Amniotic stem cell (primary cell): ENCODE results near the gene UTS2R.

Experiments
- DNase-seq: peaks from one replicate; lab custom pipeline; 2025; lab: John Stamatoyannopoulos, UW

Gene UTS2R

DNA sequence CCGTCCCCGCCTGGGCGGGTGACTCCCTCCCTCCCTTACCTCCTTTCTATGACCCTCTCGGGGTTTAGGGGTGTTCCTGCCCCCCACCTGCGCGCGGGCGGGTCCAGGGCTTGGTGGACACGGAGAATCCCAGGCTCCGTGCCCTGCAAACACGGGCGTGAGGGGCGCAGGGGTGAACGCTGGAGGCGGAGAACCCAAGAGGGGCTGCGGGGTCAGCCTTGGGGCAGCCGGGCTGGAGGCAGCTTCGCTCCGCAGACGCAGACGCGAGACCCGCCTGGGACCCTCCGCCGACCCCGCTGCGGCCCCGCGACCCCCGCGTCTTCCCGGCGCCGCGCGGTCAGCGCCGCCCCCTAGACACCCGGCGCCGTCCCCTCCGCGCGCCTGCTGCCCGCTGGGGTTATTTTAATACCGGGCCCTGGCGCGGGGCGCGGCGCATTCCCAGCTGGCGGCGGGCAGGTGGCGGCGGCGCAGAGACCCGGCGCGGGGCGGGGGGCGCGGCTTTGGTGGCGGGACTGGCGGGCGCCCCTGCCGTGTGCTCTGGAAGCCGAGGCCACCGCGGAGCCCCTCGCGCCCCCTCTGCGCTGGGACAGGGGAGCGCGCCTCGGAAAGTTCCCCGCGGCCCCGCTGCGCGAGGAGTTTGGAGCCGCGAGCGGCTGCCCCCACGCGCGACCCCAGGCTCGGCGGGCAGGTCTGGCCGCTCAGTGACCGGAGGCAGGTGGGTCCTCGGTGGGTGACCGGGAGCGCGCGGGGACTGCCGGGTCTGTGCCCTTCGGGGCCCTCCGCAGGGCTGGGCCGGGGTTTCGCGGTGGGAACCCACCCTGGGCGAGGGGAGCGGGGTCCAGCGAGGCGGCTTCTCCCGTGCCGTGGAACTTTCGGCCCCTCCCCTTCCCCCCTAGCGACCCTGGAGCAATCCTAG is at the start of gene UTS2R:
Gene UTS2R (plus strand): TSS at position 433 of the 916 bp plus-strand sequence. CDS start 2,560 bp downstream, outside the sequence.
- no peak for DNase-seq

DNA sequence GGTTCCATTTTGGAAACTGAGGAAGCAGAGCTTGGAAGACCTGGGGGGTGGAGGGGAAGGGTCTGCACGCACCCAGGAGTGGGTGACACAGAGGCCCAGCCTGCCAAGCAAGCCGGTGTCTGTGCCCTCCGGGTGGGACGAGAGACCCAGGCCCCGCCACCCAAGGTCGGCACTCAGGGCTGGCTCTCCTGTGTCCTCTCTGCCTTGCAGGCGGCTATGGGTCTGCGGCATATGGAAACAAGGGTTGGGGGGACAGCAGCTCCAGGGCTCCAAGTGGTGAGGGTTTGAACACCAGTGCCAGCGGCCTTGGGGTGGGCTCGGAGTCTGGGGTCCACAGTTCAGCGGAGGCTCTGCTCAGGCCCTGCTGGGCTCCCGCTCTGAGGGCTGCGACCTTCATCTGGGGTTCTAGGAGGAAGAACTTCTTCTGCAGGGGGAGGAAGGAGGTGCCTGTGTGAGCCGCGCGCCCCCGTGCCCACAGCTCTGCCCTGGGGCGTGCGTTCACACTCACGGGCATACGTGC is 49.6 kb upstream of the UTS2R start:
- DNase-seq, result no peak

DNA sequence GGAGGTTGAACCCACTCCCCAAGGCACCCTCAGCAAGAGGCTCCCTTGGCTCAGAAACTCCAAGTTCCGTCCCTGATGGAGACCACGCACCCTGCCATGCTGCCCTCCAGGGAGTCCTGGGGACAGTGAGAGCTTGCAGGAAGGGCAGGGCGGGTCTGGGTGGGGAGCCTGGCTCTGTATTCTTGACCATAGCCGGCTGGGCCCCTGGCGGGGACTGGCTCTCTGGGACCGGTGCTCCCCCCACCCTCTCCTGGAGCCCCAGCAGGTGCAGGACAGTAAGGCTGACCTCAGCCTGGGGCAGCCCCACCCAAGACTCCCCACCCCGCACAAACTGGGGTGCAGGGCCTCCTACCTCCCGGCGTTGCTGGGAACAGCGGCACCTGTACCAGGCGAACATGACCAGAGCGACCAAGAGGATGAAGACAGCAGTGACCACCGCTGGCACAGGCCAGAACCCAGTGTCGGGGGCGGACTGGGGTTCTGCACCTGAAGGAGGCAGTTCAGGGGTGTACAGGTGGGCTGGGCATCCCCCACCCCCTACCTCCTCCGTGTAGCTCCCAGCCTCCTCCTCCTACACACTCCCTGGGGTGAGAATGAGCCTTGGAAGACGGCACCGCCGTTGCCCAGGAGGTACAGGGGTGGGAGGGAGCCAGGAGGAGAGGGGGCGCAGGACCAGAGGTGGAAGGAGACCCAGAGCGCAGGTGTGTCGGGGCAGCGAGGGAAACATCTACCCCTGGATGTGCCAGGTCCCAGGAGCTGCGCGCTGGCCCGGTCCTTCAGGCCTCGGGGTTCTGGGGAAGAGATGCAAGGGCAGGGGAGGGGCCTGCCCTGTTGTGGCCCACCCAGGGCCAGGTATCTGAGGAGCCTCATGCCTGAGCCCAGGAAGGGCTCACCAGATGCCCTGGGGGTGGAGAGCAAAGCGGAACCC is 48.8 kb upstream of the UTS2R start:
- DNase-seq, result no peak

DNA sequence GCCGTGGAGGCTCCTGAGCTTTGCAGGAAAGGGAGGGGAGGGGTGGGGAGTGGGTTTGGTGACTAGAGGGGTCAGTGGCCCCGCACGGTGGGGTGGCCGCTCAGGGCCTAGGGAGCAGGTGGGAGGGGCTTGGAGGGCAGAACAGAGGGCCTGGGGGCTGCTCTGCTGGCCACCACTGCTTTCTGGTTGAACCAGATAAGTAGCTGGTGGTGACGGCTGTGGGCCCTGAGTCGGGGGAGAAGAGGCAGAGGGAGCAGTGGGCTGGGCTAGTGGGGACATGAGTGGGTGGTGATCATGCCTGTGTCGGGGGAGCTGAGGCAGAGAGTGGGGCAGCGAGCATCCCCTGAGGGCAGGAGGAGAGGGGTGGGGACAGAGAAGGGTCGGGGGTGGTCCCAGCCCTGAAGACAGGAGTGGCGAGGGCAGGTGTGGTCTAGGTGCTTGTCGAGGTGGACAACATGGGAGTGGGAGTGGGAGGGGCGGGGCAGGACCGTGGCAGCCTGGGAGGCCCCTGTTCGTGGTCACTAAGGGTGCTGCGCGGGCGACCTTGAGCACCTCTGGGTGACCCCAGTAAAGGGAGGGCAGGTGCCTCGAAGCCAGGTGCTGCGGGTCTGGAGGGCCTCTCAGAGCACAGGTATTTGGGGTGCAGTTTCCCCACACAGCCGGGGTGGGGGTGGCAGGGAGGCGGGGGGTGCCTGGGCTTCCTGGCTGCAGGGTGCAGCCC is 47.9 kb upstream of the UTS2R start:
- DNase-seq, result no peak

DNA sequence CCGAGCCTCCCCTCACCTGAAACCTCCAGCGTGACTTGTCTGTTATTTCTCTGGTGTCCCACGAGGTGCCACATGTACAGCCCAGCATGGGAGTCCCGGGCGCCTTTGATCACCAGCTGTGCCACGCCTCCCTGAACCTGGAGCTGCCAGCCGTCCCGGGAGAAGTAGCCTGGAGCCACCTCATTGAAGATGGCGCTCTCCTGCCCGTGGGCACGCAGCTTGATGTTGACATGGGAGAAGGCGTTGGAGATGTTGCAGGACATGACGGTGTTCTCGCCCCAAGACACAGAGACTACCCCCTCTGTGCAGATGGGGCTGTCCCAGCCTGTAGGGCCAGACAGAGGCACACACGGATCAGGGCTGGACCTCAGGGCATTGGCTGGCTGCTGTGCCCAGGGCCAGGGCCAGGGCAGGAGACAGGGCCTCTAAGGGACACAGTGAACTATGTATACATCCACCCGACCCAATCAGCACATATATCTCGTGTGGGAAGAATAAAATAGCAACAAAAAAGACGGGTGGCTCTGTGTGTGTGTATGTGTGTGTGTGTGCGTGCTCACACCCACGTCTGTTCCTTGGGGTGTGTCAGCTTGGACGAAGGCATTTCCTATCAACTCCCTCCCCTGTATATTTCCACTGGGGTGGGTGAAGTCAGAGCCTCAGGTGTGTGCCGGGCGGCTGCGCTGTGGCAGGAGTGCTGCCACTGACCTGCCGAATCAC is 46.8 kb upstream of the UTS2R start:
- no peak for DNase-seq

DNA sequence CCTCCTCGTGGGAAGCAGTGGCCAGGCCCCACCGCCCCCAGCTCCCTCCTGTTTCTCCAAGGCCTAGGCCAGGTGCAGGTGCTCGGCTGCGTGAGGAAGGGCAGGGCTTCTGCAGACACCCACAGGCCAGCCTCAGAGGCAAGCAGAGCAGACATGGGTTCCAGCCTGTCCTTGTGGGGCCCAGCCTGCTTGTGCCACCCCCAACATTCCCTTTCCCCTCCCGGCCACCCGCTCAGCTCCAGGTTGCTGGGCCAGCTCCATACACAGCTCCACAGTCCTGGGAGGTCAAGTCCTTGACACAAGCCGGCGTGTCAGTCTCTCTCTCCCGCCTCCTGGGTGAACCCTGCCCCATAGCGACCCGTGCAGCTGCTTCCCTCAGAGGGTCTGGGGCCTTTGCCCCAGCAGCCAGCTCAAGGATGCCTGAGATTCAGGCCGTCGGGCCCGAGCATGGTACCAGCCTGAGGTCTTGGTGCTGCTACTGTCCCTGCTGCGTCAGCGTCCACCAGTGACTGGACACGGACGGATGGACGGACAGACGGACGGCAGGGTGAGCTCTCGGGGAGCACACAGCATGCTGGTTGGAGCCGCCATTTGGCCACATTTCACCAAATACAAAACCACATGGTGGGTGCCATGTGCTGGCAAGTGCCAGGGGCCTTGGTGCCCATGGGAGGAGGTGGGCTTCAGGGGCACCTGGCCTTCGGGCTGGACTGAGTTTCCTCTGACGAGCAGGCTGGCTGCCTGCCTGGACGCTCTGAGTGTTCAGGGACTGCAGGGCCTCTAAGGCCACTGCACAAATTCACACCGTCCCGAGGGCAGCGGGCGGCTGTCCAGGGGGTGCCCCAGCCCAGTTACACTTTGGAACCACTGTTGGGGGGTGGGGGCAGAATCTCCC is 46.0 kb upstream of the UTS2R start:
- DNase-seq, result no peak

DNA sequence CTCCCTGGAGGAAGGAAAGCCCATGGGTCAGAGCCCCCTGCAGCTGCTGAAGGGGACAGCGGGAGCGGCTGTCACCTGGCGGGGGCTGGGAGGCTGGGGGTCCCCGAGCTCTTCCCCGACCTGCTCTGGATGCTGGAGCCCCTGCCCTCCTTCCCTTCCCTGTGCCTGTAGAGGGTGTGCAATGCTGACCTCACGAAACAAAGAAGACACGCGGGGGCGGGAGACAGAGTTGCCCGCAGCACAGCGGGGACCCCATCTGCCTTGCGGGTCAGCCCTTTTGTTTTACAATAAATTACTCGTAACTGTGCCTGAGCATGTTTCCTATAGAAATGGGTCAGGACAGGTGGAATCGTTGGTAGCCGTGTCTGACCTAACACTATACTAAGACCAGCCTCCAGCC is 44.3 kb upstream of the UTS2R start:
- no peak for DNase-seq

DNA sequence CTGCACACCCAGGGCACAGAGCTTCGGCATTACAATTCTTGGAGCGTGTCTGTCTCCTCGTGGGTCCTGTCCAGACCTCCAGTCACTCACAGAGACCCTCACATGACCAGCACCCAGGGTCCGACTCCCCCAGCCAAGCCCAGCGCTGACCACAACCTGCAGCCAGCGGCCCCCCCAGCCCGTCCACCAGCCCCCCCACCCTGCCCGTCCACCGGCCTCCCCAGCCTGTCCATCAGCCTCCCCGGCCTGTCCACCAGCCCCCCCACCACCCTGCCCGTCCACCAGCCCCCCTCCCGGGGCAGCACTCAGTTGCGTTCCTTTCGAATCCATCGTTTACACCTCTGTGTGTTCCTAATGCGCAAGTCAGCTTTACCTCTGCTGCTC is 43.8 kb upstream of the UTS2R start:
- DNase-seq, result no peak

DNA sequence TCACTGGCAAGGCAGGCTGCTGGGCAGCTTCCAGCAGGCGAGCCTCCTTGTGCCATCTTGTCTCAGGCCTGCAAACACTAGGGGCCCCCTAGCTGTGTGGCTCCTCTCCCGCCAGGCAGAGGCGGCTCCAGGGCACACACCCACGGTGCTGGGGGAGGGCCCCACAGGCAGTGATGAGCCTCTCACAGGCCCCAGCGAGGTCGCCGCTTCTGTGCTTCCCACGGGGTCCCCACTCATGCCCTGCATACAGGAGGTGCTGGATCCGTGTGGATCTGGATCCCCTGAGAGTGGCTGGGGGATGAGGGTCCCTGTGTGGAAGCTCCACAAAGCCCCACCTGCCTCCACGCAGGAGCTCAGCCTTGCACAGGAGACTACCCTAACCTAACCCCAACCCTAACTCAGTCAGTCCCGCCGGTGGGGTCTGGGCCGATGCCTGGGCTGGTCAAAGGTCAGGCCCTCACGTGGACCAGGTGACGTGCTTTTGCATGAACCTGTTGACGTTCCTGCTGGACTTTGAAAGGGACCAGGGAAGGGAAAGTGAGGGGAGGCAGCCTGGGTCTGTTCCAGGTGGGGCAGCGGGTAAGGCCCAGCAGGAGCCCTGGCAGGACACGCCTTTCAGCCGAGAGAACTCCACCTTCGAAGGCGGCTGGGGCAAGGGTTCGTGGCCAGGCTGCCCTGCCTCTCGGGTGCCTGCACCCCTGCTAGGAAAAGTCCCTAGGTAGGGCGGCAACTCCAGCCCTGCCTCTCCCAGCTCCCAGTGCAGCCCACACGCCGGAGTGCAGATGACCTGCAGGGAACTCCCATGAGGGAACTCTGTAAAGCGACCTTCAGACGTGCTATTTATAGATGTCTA is 43.2 kb upstream of the UTS2R start:
- no peak for DNase-seq

DNA sequence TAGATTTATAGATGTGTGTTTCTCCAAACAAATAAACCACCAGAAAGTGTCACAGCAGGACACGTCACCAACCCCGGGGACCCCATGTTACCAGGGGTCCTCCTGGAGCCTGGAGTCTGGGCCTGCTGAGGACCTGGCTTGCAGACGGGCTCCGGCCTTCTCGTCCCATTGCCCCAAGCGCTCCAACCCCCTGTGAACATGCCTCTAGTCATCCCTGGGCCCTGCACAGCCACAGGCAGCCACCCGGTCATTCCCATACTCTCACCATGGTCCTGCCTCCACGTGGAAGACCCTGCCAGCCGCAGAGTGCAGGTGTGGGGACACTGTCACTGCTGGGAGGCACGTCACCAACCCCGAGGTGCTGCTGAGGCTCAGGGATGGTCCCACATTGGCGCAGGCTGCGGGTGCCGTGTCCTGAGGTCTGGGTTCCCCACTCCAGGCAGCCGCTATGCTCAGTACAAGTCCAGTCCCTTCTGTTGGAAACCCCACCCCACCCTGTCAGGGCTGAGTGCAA is 42.5 kb upstream of the UTS2R start:
- no peak for DNase-seq

DNA sequence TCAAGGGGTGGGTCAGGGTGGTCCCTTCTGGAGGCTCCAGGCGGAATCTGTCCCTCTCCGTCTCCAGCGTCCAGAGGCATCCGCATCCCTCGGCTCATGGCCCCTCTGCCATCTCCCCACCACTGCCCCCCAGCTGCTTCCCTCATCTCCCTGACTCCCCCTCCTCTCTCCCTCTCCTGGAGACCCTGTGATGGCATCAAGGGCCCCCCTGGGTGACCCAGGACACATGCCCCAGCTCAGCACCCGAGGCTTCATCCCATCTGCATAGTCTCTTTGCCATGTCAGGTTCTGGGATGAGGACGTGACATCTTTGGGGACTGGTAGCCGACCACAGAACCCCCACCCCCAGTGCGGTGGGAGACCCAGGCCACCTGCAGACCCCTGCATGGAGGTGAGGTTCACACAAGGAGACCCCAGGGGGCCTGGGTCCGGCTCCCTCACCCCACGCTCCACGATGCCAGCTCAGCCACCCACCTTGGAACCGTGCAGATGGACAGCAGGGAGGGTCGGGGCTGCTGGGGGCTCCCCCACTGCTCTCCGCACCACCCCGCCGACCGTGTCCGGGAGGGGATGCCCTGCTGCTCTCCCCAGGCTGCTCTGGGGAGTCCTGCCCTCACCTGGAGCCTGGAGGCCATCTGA is 41.8 kb upstream of the UTS2R start:
- DNase-seq, result no peak

DNA sequence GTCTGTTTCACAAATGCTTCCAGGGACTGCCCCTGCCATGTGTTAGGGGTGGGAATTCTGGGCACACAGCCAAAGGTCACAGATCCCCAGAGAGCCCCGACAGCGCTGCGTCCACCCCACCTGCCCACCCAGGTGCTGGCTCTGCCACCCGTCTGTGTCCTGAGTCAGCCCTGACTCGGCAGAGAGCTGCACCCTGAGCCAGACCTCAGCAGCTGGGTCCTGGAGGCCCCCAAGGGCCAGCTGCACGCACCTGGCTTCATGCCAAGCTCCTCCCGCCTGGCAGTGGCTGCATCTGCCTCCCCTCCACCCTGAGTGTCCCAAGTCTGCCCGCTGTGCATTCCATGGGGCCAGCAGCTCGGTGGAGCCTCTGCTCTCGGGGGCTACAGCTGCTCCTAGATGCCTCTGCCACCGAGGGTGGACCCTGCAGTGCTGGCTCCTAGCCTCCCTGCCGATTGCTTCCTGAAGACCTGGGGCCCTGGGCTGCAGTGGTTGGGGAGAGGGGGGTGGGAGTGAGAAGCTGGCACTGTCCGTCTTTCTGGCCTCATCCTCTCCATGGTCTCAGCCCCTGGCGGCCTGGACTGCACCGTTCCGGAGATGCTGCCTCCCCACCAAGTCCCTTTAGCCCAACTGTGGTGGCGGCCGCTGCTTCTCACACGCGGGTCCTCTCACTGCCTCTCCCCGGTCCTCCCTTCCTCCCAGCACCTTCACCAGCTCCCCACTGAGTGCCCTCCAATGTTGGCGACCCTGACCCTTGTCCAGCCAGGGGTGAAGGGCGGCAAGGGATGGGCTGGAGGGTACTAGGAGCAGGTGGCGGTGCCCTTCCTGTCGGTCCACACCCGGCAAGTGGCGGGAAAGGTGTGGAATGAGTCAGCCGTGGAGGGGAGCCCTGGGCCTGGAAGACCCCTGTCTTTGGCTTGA is 41.0 kb upstream of the UTS2R start:
- no peak for DNase-seq

DNA sequence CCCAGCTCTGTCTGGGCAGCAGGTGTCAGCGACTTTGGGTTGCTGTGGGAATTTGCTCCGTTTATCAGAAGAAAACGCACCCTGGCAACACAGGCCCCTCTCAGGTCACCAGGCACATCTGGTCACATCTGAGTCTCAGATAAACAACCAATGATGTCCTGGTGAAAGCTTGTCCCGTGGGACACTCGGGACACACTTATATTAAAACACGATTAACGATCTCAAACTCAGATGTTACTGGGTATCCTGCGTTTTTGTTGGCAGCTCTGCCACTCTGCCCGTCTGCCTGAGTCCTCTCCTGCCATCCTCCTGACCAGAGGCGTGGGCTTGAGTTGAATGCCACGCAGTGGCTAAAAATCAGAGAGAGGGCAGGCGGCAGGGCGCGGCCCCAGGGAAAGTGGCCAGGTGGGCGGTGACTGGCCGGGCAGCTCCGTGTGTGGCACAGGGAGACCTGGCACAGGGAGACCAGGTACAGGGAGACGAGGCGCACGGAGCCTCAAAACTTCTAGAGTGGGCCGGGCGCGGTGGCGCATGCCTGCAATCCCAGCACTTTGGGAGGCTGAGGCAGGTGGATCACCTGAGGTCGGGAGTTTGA is 40.1 kb upstream of the UTS2R start:
- DNase-seq, result no peak

DNA sequence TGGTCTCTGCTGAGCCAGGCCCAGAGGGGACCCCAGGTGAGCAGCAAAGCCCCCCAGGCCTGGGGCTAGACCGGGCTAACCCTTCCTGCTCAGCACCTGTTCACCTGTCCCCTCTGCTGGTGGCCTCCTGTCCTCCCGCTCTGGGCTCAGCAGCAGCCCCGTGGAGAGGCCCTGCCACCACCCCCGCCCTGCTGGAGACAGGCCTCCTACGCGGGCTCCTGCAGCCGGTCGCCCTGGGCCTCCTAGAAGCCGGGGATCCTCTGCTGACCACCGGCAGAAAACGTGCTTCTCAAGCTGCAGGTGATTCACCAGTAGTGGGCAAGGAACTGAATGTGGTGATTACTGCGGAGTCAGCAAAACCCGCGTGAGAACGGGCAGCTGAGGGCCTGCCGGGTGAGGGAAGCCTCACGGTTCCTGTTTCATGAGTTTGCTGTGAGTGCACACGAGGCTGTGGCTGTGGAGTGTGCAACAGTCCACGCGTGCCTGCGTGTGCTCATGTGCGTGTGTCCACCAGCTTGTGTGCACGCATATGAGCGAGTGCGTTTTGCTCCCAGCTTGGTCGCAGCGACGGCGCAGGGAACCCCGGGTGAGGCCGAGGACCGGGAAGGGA is 38.8 kb upstream of the UTS2R start:
- DNase-seq, result no peak

DNA sequence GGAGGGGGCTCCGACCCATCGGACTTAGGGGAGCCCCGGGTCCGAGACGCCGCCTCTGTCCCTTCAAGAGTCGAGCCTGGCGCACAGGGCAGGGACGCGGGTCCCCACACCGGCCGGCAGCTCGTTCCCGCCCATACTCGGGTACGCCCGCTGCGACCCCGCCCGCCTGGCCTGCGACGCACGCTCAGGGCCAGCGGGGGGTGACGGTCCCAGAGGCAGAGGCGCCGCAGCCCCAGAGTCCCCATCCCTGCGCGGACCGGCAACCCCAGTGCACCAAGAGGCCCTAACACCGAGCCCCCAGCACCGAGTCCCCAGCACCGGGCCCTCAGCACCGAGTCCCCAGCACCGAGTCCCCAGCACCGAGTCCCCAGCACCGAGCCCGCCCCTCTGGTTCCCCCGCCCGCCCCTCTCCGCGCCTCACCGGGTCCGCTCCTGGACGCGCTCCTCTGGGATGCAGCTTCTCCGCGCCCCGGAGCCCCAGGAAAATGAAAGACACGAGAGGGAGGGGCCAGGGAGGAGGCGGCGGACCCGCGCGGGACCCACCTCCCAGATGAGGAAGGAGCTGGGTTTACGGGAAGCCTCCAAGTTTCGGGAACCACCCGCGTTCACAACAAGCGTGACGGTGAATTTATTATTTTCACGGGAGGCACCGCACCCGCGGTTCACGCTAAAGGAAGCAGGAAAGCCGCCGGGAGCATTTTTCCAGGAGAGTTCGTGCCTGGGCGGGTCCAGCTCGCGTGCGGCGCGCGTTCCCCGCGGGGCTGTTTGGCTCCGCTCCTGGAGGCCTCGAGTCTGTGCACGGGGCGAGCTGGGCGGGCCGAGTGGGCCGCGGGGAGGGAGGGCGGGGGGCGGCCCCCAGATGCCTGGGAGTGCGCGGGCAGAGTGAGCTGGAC is 38.0 kb upstream of the UTS2R start, which contains the start of gene SECTM1:
Gene SECTM1 (minus strand): TSS at position 488 of the 893 bp plus-strand sequence. CDS start 6,526 bp downstream, outside the sequence.
- no peak for DNase-seq
